ENCODE results near the gene IDE.
"Not testable (repeated sequence)": the region's sequence is repeated elsewhere in the genome, so short reads cannot be mapped to it uniquely, and the experiment has no call there.

Gene IDE

GRCh38 chr10:92419740-92420545 lies 153.9 kb downstream of the IDE start:
- DNase-seq (ENCODE audit: low read depth, low spot score) = no peak

GRCh38 chr10:92418891-92419290 lies 155.0 kb downstream of the IDE start:
- DNase-seq (ENCODE audit: low read depth, low spot score) = no peak

GRCh38 chr10:92418221-92418620 lies 155.7 kb downstream of the IDE start:
- DNase-seq (ENCODE audit: low read depth, low spot score) = no peak

GRCh38 chr10:92413519-92413918 lies 160.4 kb downstream of the IDE start:
- DNase-seq (ENCODE audit: low read depth, low spot score) = no peak

- no peak for DNase-seq (ENCODE audit: low read depth, low spot score)
Observed at GRCh38 chr10:92413011-92413410, 160.9 kb downstream of the IDE start.

- DNase-seq (ENCODE audit: low read depth, low spot score) = no peak
Observed at GRCh38 chr10:92411406-92411805, 162.5 kb downstream of the IDE start.

GRCh38 chr10:92410501-92410900 lies 163.4 kb downstream of the IDE start:
- DNase-seq (ENCODE audit: low read depth, low spot score) = no peak

GRCh38 chr10:92408017-92408361 lies 165.9 kb downstream of the IDE start:
- DNase-seq (ENCODE audit: low read depth, low spot score) = no peak

- no peak for DNase-seq (ENCODE audit: low read depth, low spot score)
Observed at GRCh38 chr10:92407305-92408016, 166.4 kb downstream of the IDE start.

GRCh38 chr10:92405419-92405924 lies 168.4 kb downstream of the IDE start:
- no peak for DNase-seq (ENCODE audit: low read depth, low spot score)

- DNase-seq (ENCODE audit: low read depth, low spot score) = no peak
Observed at GRCh38 chr10:92404612-92405418, 169.1 kb downstream of the IDE start.

GRCh38 chr10:92402234-92402633 lies 171.7 kb downstream of the IDE start:
- not testable (repeated sequence) for DNase-seq (ENCODE audit: low read depth, low spot score)
